Measurements from ENCODE around the gene ARGLU1. TPM values are rescaled to one million over a fixed set of nuclear protein-coding genes. Genes with fewer than 3 reads are reported as not detected.

Gene ARGLU1
- total and polyA plus RNA-seq, 3 donors from 2014 or later: 67.6 to 164 (median 148) TPM

DNA sequence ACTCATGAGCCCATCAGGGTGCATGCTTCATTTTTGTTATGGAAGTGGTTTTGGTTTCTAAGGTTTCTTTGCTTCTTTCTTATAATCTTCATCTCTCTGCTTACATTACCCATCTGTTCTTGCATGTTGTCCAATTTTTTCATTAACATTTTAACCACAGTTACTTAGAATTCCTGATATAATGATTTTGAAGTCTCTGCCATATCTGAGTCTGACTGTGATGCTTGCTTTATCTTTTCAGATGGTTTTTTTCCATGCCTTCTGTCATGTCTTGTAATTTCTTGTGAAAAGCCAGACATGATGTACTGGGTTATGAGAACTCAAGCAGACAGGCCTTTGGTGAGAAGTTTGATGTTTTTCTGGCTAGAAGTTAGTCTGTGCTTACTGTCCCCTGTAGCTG, 8.0 kb upstream of the ARGLU1 start:
- peaks cover 6% of the 10 kb centered on the region for H3K4me1 ChIP-seq
- TF ChIP-seq, protein P1, sequence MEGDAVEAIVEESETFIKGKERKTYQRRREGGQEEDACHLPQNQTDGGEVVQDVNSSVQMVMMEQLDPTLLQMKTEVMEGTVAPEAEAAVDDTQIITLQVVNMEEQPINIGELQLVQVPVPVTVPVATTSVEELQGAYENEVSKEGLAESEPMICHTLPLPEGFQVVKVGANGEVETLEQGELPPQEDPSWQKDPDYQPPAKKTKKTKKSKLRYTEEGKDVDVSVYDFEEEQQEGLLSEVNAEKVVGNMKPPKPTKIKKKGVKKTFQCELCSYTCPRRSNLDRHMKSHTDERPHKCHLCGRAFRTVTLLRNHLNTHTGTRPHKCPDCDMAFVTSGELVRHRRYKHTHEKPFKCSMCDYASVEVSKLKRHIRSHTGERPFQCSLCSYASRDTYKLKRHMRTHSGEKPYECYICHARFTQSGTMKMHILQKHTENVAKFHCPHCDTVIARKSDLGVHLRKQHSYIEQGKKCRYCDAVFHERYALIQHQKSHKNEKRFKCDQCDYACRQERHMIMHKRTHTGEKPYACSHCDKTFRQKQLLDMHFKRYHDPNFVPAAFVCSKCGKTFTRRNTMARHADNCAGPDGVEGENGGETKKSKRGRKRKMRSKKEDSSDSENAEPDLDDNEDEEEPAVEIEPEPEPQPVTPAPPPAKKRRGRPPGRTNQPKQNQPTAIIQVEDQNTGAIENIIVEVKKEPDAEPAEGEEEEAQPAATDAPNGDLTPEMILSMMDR (IDR thresholded peaks at IDR 0.05): no peak
- TF ChIP-seq POLR2A (IDR thresholded peaks at IDR 0.05): no peak
- no peak overlapping the region for H3K4me3 ChIP-seq
- no peak for DNase-seq
- no peaks in the 10 kb centered on the region for H3K36me3 ChIP-seq (ENCODE audit: low read depth, missing control alignments)
- H3K27ac ChIP-seq: no peak overlapping the region
- H3K27me3 ChIP-seq: no peaks in the 10 kb centered on the region
- intact Hi-C loops (cut with DNase I; ENCODE audit: low total_unique reads): no loop called here
- no peaks in the 10 kb centered on the region for H3K9me3 ChIP-seq

DNA sequence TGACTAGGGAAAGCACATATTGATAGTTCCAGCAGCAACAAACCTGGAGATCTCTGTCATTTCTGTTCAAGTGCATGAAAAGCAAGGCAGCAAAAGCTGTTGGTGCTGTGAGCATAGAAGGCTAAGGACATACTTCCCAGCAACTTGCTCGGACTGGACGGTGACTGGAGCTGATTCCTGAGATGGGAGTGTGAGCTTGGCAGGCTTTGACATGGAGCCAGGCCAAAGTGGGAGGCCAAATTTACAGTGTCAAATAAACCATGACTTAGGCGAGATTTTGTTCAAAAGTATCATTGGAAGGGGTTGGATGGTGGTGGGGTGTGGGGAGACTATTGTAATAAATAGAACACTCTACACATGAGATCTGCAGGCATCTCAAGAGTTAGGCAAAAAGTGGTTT, 5.9 kb upstream of the ARGLU1 start:
- Histone ChIP-seq H3K36me3 (ENCODE audit: low read depth, missing control alignments) (no peaks in the 10 kb centered on the region), H3K4me1 (peaks cover 15% of the 10 kb centered on the region), H3K4me3 (no peak overlapping the region), H3K27me3 (no peaks in the 10 kb centered on the region), H3K27ac (no peak overlapping the region), H3K9me3 (no peaks in the 10 kb centered on the region)
- intact Hi-C loops (cut with DNase I; ENCODE audit: low total_unique reads): no loop called here
- WGBS, 2 donors: 19 to 37% methylated on average over 3 of the region's 3 CpGs
- DNase-seq: peak; percentile 52
- TF ChIP-seq POLR2A (IDR thresholded peaks at IDR 0.05): no peak
- TF ChIP-seq, protein P1 (IDR thresholded peaks at IDR 0.05): no peak

DNA sequence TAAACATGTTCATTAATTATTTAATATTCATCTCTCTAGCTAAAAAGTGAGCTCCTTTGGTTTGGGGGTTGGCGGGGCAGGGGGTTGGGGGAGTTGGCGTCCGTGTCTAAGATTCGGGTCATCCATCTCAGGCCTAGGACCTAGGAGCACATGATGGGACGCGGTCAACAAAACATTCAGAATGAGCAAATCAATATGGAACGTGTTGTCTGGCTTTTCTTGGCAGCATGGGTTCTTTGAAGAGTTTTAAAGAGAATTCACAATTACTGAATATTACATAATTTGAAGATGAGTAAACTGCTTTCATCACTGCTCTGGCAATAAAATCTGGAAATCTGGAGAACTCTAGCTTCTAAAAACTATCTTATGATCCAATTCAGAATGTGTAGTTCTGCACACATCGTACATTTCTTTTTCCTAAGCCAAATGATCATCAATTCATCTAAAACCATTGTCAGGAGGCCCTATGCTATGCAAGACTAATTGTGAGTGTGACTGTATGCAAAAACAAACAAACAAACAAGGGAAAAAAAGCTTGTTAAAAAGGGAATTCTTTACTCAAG, 5.4 kb upstream of the ARGLU1 start:
- no peak for DNase-seq
- peaks cover 15% of the 10 kb centered on the region for H3K4me1 ChIP-seq
- no peak overlapping the region for H3K27ac ChIP-seq
- no peak for TF ChIP-seq POLR2A (IDR thresholded peaks at IDR 0.05)
- TF ChIP-seq, protein P1 (IDR thresholded peaks at IDR 0.05): no peak
- no peaks in the 10 kb centered on the region for H3K27me3 ChIP-seq
- 49 to 55% methylated on average over 8 of the region's 8 CpGs for WGBS, 2 donors
- no peaks in the 10 kb centered on the region for H3K36me3 ChIP-seq (ENCODE audit: low read depth, missing control alignments)
- intact Hi-C loops (cut with DNase I; ENCODE audit: low total_unique reads): no loop called here
- H3K9me3 ChIP-seq: no peaks in the 10 kb centered on the region
- no peak overlapping the region for H3K4me3 ChIP-seq

GRCh38 chr13:106570299-106570852, 2.4 kb upstream of the ARGLU1 start:
- TF ChIP-seq, protein P1 (IDR thresholded peaks at IDR 0.05): no peak
- no peak for TF ChIP-seq POLR2A (IDR thresholded peaks at IDR 0.05)
- Histone ChIP-seq H3K4me1 (peaks cover 28% of the 10 kb centered on the region), H3K36me3 (ENCODE audit: low read depth, missing control alignments) (no peaks in the 10 kb centered on the region), H3K27ac (peak overlapping the region in 1 of 2 donors; percentile 16), H3K9me3 (no peaks in the 10 kb centered on the region), H3K4me3 (peak overlapping the region in 1 of 2 donors; percentile 6), H3K27me3 (no peaks in the 10 kb centered on the region)
- 27 to 28% methylated on average over 14 of the region's 14 CpGs for WGBS, 2 donors
- intact Hi-C loops (cut with DNase I; ENCODE audit: low total_unique reads): no loop called here
- peak; percentile 87 for DNase-seq
